Astrocyte of the hippocampus (primary cell): ENCODE results near the gene ZDHHC11.
"Not testable (repeated sequence)": the region's sequence is repeated elsewhere in the genome, so short reads cannot be mapped to it uniquely, and the experiment has no call there.

ENCODE experiments used
- DNase-seq: peaks from one replicate; pipeline ENCODE4 v3.0.0; 2011; ENCODE audit warnings: low read depth, low spot score

The ZDHHC11 gene

GRCh38 chr5:776862-777711, 73.7 kb downstream of the ZDHHC11 start:
- DNase-seq: no peak

GRCh38 chr5:775961-776861, 74.6 kb downstream of the ZDHHC11 start:
- DNase-seq: peak; percentile 1

- not testable (repeated sequence) for DNase-seq
Observed at GRCh38 chr5:775595-775960, 75.2 kb downstream of the ZDHHC11 start.

DNA sequence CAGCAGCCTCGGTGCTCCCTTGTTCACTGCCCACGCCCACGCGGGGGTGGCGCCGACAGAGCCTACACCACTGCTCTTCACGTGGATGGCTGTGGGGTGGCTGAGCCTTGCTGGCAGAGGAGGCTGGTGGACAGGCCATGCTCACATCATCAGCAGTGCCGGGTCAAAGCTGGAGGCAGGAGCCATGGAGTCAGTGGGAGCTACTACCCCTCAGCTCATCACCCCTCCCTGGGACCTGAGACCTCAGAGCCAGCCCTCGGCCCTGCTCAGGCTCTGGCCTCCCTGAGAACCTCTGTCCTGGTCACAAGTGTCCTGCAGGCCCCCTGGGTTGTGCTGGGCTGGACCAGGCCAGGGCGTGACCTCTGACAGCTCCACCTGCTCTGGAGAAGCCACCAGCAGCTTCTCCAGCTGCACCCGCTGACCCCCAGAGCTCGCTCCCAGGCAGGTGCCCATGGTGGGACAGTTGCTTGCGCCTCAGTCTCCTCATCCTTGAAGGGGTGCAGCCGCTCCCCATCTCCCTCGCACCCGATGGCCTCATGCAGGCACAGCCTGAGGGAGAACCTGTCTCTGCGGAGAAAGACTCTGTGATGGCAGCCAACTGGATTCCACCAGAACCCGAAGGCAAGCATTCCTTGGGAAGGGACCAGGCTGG, 75.8 kb downstream of the ZDHHC11 start:
- peak; percentile 0 for DNase-seq

DNA sequence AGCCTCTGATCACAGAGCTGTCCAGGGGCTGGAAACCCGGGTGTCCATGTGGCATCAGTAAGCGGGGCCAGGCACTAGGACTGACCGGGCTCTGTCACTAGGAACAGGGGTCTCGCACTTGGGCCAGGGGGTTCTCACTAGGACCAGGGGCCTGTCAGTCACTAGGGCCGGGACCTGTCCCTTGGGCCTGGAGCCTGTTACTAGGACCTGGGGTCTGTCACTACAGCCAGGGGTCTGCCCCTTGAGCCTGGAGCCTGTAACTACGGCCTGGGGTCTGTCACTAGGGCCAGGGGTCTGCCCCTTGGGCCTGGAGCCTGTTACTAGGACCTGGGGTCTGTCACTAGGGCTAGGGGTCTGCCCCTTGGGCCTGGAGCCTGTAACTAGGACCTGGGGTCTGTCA, 76.5 kb downstream of the ZDHHC11 start:
- not testable (repeated sequence) for DNase-seq

DNA sequence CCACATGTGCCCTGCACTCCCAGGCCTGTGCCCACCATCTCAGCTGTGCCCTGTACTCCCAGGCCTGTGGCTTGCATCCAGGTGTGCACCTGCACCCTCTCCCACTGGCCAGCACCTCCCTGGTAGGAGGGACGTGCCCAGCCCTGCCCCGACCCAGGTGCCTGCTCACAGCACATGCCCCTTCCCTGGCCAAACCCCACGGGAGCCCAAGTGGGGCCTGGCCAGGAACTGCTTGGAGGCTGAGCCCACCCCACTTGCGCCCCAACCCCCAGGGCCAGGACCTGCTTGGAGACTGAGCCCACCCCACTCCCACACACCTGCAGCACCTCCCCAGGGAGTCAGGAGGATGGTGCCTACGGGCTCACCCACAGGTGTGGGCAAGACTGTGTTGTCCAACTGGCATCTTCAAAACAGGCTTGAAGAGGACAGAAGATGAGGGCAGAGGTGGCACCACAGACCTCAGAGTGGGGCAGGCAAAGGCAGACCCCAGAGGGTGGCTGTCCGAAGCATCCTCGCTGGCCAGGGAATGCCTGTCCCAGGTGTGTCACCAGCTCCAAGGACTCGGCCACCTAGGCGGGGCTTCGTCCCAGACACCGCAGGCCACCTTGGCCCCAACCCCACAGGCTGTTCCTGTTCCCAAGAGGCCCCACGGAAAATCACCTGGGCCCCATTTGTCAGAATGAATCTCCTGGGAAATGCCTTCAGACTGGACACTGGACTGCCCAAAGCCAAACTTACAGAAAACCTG, 77.1 kb downstream of the ZDHHC11 start:
- peak; percentile 2 for DNase-seq

GRCh38 chr5:772931-773330, 77.9 kb downstream of the ZDHHC11 start:
- DNase-seq: not testable (repeated sequence)

DNA sequence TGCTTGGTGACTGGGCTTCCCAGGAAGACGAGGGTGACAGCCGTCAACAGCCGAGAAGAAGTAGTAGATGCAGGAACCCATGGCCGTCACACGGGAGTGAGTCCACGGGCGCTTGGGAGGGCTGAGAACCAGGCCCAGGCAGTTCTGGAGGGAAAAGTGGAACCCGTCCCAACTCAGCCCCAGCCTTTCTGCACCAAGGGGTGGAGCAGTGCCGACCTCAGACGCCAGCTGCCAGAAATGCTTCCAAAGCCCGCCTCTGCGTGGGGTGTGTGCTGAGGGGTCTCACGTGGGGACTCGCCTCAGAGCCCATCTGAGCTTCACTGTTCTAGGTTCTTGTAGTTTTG, 78.3 kb downstream of the ZDHHC11 start:
- not testable (repeated sequence) for DNase-seq

DNA sequence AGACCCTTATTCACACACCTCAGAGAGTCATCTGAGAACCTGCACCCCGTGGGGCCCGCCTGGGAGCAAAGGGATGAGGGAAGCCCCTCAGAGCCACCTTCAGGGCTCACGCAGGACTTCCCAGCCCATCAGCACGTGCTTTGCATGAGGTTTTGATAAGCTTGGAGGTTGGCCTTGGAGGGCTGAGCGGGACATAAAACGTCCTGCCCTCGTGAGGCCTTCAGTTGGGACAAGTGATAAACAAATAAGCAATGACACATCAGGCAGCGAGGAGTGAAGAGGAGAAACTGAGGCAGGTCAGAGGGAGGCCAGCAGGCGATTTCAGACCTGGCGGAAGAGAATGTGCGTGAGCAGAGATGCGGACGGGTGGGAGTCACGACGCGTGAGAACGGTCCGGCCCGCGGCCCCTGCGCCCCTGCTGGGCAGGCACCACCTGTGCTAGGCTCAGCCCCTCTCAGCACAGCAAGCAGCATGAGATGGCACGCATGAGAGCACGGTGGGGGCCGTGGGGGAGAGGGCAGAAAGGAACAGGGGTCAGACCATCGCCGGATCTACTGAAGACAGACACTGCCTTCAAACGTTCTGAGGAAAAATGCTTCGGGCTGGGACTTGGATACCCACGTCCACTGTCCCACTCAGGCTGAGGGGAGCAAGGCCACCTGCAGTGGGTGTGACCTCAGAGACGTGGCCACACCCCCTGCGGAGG, 78.8 kb downstream of the ZDHHC11 start:
- not testable (repeated sequence) for DNase-seq

GRCh38 chr5:771087-771781, 79.6 kb downstream of the ZDHHC11 start:
- not testable (repeated sequence) for DNase-seq

GRCh38 chr5:770585-770984, 80.2 kb downstream of the ZDHHC11 start:
- DNase-seq: peak; percentile 1

DNA sequence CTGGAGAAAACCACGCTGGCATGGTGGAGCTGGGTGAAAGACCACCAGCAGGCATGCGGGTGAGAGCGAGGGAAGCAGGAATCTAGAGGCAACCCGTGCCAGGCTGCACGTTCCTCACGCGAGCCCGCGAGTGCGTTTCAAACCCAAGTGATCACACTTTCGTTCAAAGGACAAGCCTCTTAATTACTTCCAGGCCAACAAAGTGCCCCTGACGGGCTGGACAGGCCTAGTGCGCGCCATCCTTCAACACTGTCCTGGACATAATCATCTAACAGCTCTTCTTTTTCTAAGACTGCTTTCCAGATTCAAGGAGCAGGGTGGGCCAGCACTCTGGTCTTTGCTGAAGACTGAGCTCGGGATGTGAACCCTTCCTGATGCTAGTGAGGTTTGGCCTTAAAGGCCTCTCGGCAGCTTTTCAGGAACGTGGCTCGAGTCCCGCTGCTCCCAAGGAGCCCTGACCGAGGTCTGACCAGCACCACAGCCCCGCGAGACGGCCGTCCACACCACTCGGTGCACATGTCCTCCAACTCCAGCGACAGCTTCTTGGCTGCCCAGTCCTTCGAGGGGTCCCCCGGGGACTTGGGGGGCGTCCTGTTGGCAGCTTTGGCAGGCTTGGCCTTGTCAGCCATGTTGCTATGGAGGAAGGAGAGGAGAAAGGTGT, 81.2 kb downstream of the ZDHHC11 start:
- DNase-seq: not testable (repeated sequence)

- no peak for DNase-seq
Observed at GRCh38 chr5:766666-767431, 83.9 kb downstream of the ZDHHC11 start.

GRCh38 chr5:765948-766631, 84.7 kb downstream of the ZDHHC11 start:
- DNase-seq: no peak

DNA sequence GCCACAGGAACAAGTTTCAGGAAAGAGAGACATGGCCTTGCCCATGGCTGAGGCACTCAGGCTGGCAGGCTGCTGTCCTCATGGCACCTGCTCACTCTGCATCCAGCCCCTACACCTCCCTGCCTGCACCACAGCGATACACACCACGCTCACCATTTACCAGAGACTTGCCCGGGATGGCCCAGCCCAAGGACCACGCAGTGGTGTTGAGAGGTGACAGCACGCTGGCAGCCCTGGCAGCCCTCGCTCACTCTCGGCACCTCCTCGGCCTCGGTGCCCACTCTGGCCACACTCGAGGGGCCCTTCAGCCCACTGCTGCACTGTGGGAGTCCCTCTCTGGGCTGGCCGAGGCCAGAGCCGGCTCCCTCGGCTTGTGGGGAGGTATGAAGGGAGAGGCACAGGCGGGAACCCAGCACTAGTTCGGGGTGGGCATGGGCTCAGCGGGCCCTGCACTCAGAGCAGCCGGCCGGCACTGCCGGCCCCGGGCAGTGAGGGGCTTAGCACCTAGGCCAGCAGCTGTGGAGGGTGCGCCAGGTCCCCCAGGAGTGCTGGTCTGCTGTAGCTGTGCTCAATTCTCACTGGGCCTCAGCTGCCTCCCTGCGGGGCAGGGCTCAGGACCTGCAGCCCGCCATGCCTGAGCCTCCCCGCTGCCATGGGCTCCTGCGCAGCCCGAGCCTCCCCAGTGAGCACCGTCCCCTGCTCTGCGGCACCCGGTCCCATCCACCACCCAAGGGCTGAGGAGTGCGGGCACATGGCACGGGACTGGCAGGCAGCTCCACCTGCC, 86.6 kb downstream of the ZDHHC11 start:
- no peak for DNase-seq

DNA sequence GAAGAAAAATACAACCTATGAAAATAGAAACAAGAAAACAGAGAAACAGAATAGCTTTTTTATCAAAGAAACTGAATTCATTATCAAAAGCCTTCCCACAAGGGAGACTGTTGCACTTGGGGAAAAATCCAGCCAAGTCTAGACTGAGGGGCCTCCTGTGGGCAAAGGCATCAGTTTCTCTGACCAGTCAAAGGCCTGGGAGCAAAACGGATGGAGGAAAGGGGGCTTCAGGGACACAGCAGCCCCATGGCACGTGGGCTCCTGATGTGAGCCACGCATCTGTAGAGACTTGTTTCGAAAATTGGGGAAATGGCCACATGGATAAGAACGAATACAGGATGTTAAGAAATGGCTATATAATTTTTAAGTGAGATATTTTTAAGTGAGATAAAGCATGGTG, 87.4 kb downstream of the ZDHHC11 start:
- no peak for DNase-seq

DNA sequence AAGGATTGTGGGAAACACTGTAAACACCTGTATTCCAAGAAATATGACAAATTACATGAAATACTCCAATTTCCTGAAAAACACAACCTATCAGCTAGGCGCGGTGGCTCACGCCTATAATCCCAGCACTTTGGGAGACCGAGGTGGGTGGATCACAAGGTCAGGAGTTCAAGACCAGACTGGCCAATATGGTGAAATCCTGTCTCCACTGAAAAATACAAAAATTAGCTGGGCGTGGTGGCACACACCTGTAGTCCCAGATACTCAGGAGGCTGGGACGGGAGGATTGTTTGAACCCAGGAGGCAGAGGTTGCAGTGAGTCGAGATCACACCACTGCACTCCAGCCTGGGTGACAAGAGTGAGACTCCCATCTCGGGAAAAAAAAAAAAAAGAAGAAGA, 87.8 kb downstream of the ZDHHC11 start:
- not testable (repeated sequence) for DNase-seq
